HG02870 (cell line): ENCODE measurements around the gene OR56B1.
"Not testable (repeated sequence)": the region's sequence is repeated elsewhere in the genome, so short reads cannot be mapped to it uniquely, and the experiment has no call there.

Experiments used
- ATAC-seq: cut with Tn5 transposase; IDR thresholded peaks from one replicate; pipeline ENCODE4 v1.9.1; 2021; ENCODE audit warnings: mild to moderate bottlenecking, moderate library complexity; ENCODE audit not compliant: unreplicated experiment

OR56B1 gene

GRCh38 chr11:5736396-5736795, at the start of gene OR56B1:
Gene OR56B1 (plus strand): TSS chr11:5736448. CDS start chr11:5736517, 69 bp downstream.
- ATAC-seq: no peak

- no peak for ATAC-seq
Measured at GRCh38 chr11:5688482-5688881, 47.8 kb upstream of the OR56B1 start.

- peak; percentile 71 for ATAC-seq
Measured at GRCh38 chr11:5689551-5689983, 46.7 kb upstream of the OR56B1 start, which contains the start of gene TRIM22. Gene TRIM22 (plus strand): TSS chr11:5689790. CDS start chr11:5696233, 6,443 bp downstream.

- ATAC-seq: no peak
Measured at GRCh38 chr11:5690216-5690615, 46.0 kb upstream of the OR56B1 start.

- ATAC-seq: no peak
Measured at GRCh38 chr11:5690736-5691135, 45.5 kb upstream of the OR56B1 start.

GRCh38 chr11:5691238-5691963, 44.8 kb upstream of the OR56B1 start:
- not testable (repeated sequence) for ATAC-seq

GRCh38 chr11:5691964-5692361, 44.3 kb upstream of the OR56B1 start:
- ATAC-seq: no peak

GRCh38 chr11:5694642-5695041, 41.6 kb upstream of the OR56B1 start:
- no peak for ATAC-seq

- no peak for ATAC-seq
Measured at GRCh38 chr11:5695580-5695979, 40.7 kb upstream of the OR56B1 start.

GRCh38 chr11:5696210-5696609, 40.0 kb upstream of the OR56B1 start:
- ATAC-seq: no peak

- no peak for ATAC-seq
Measured at GRCh38 chr11:5698281-5698680, 38.0 kb upstream of the OR56B1 start.

GRCh38 chr11:5700421-5701054, 35.7 kb upstream of the OR56B1 start:
- ATAC-seq: no peak

GRCh38 chr11:5701055-5701577, 35.1 kb upstream of the OR56B1 start:
- no peak for ATAC-seq

- ATAC-seq: peak; percentile 52
Measured at GRCh38 chr11:5703741-5704536, 32.3 kb upstream of the OR56B1 start.

- no peak for ATAC-seq
Measured at GRCh38 chr11:5705688-5706087, 30.6 kb upstream of the OR56B1 start.

GRCh38 chr11:5712507-5712906, 23.7 kb upstream of the OR56B1 start:
- peak; percentile 44 for ATAC-seq

GRCh38 chr11:5713695-5714094, 22.6 kb upstream of the OR56B1 start:
- no peak for ATAC-seq

- ATAC-seq: not testable (repeated sequence)
Measured at GRCh38 chr11:5716518-5716917, 19.7 kb upstream of the OR56B1 start.

- no peak for ATAC-seq
Measured at GRCh38 chr11:5719703-5720495, 16.3 kb upstream of the OR56B1 start.

- no peak for ATAC-seq
Measured at GRCh38 chr11:5722622-5723021, 13.6 kb upstream of the OR56B1 start.
